H9 (cell line): ENCODE data around the gene HIVEP1. TPM values are rescaled to one million over a fixed set of nuclear protein-coding genes. Genes with fewer than 3 reads are reported as not detected.
"Not testable (repeated sequence)": the region's sequence is repeated elsewhere in the genome, so short reads cannot be mapped to it uniquely, and the experiment has no call there.

Experiments used
- DNase-seq: peaks from one replicate; pipeline ENCODE4 v3.0.0-alpha.2; 2017
- H2AFZ ChIP-seq: one replicate; pipeline ENCODE4 v1.6.1; 2013; ENCODE audit warnings: mild to moderate bottlenecking, low read length, control low read depth, moderate library complexity
- H2AK5ac ChIP-seq: 2 replicates; pipeline ENCODE4 v1.6.1; 2013; ENCODE audit warnings: low read length, control low read depth, mixed read lengths; ENCODE audit not compliant: insufficient read length
- H2BK120ac ChIP-seq: one replicate; pipeline ENCODE4 v1.6.1; 2013; ENCODE audit warnings: low read depth, mild to moderate bottlenecking, low read length, control low read depth, inconsistent platforms; ENCODE audit not compliant: poor library complexity, severe bottlenecking
- H2BK12ac ChIP-seq: 2 replicates; pipeline ENCODE4 v1.6.1; 2013; ENCODE audit warnings: low read length, control low read depth, mixed read lengths, low read depth; ENCODE audit not compliant: insufficient read length
- H2BK15ac ChIP-seq: 2 replicates; pipeline ENCODE4 v1.6.1; 2013; ENCODE audit warnings: low read depth, low read length, control low read depth
- H2BK20ac ChIP-seq: one replicate; pipeline ENCODE4 v1.6.1; 2013; ENCODE audit warnings: low read depth, mild to moderate bottlenecking, low read length, control low read depth, inconsistent platforms; ENCODE audit not compliant: poor library complexity, severe bottlenecking
- H2BK5ac ChIP-seq: 2 replicates; pipeline ENCODE4 v1.6.1; 2013; ENCODE audit warnings: low read length, control low read depth, mixed read lengths; ENCODE audit not compliant: insufficient read length
- H3K14ac ChIP-seq: 2 replicates; pipeline ENCODE4 v1.6.1; 2013; ENCODE audit warnings: low read length, control low read depth; ENCODE audit not compliant: insufficient read depth
- H3K18ac ChIP-seq: 2 replicates; pipeline ENCODE4 v1.6.1; 2013; ENCODE audit warnings: low read depth, mild to moderate bottlenecking, mixed read lengths, low read length, control low read depth; ENCODE audit not compliant: insufficient read length
- H3K23ac ChIP-seq: 2 replicates; pipeline ENCODE4 v1.6.1; 2013; ENCODE audit warnings: low read length, control low read depth, mixed read lengths, low read depth; ENCODE audit not compliant: insufficient read length
- H3K23me2 ChIP-seq: 2 replicates; pipeline ENCODE4 v1.6.1; 2013; ENCODE audit warnings: low read depth, mild to moderate bottlenecking, mixed read lengths, low read length, control low read depth; ENCODE audit not compliant: insufficient read length, poor library complexity, severe bottlenecking
- H3K27ac ChIP-seq: 2 replicates; pipeline ENCODE4 v1.5.1; 2013; ENCODE audit warnings: low read length, control low read depth, mixed read lengths, low read depth; ENCODE audit not compliant: insufficient read length
- H3K27me3 ChIP-seq: 2 replicates; pipeline ENCODE4 v1.6.1; 2013; ENCODE audit warnings: low read length, control low read depth, inconsistent platforms; ENCODE audit not compliant: insufficient read depth
- H3K4ac ChIP-seq: 2 replicates; pipeline ENCODE4 v1.6.1; 2013; ENCODE audit warnings: low read depth, mild to moderate bottlenecking, control low read depth, inconsistent platforms, low read length, moderate library complexity
- H3K4me1 ChIP-seq: 2 replicates; pipeline ENCODE4 v1.6.1; 2013; ENCODE audit warnings: low read length, control low read depth, inconsistent platforms; ENCODE audit not compliant: insufficient read depth
- H3K4me2 ChIP-seq: 2 replicates; pipeline ENCODE4 v1.6.1; 2013; ENCODE audit warnings: low read length, control low read depth, mixed read lengths; ENCODE audit not compliant: insufficient read length, insufficient read depth
- H3K56ac ChIP-seq: 2 replicates; pipeline ENCODE4 v1.6.1; 2013; ENCODE audit warnings: low read depth, mild to moderate bottlenecking, mixed read lengths, low read length, control low read depth; ENCODE audit not compliant: insufficient read length
- H3K79me1 ChIP-seq: 2 replicates; pipeline ENCODE4 v1.6.1; 2013; ENCODE audit warnings: low read depth, mild to moderate bottlenecking, moderate library complexity, low read length, control low read depth, inconsistent platforms; ENCODE audit not compliant: insufficient read depth, poor library complexity, severe bottlenecking
- H3K79me2 ChIP-seq: 2 replicates; pipeline ENCODE4 v1.6.1; 2013; ENCODE audit warnings: low read length, control low read depth, inconsistent platforms; ENCODE audit not compliant: insufficient read depth
- H3K9ac ChIP-seq: 2 replicates; pipeline ENCODE4 v1.6.1; 2013; ENCODE audit warnings: low read length, control low read depth, mixed read lengths; ENCODE audit not compliant: insufficient read length; ENCODE audit errors: extremely low read depth
- H3K9me3 ChIP-seq: one replicate; pipeline ENCODE4 v1.6.1; 2013; ENCODE audit warnings: low read depth, low read length, inconsistent platforms; ENCODE audit not compliant: control insufficient read depth
- H3T11ph ChIP-seq: one replicate; pipeline ENCODE4 v1.6.1; 2013; ENCODE audit warnings: mild to moderate bottlenecking, low read length, control low read depth, inconsistent platforms
- H4K20me1 ChIP-seq: one replicate; pipeline ENCODE4 v1.6.1; 2013; ENCODE audit not compliant: control insufficient read depth, insufficient read length, insufficient read depth
- H4K5ac ChIP-seq: 2 replicates; pipeline ENCODE4 v1.6.1; 2013; ENCODE audit warnings: low read depth, mild to moderate bottlenecking, mixed read lengths, low read length, control low read depth; ENCODE audit not compliant: insufficient read length
- H4K8ac ChIP-seq: replicated peaks from 2 replicates; pipeline ENCODE4 v1.6.1; 2013; ENCODE audit warnings: low read length, control low read depth, mixed read lengths, low read depth; ENCODE audit not compliant: insufficient read length
- H4K91ac ChIP-seq: 2 replicates; pipeline ENCODE4 v1.6.1; 2013; ENCODE audit warnings: low read depth, mild to moderate bottlenecking, moderate library complexity, mixed read lengths, low read length, control low read depth; ENCODE audit not compliant: insufficient read length
- H3K27ac Mint-ChIP-seq, 3 experiments: 2 replicates in 2 of 3; 3 replicates in 1 of 3; pipeline ENCODE4 v1.8.0; 2020 to 2021; ENCODE audit warnings: mixed read lengths in 3 of 3, mild to moderate bottlenecking in 1 of 3, moderate library complexity in 1 of 3
- H3K27me3 Mint-ChIP-seq: 2 replicates; pipeline ENCODE4 v1.8.0; 2021; ENCODE audit warnings: low read depth, mild to moderate bottlenecking, moderate library complexity, mixed read lengths
- H3K36me3 Mint-ChIP-seq, 3 experiments: 2 replicates in 2 of 3; 3 replicates in 1 of 3; pipeline ENCODE4 v1.8.0; 2020 to 2021; ENCODE audit warnings: low read depth in 3 of 3, mixed read lengths in 3 of 3; ENCODE audit not compliant: insufficient read depth in 1 of 3
- H3K4me1 Mint-ChIP-seq, 2 experiments: 2 replicates each; pipeline ENCODE4 v1.8.0; 2020; ENCODE audit warnings: mixed read lengths in 2 of 2
- H3K4me3 Mint-ChIP-seq, 2 experiments: 2 replicates in 1 of 2; 3 replicates in 1 of 2; pipeline ENCODE4 v1.8.0; 2020 to 2021; ENCODE audit warnings: mild to moderate bottlenecking in 2 of 2, mixed read lengths in 2 of 2, moderate library complexity in 1 of 2
- H3K9me3 Mint-ChIP-seq, 2 experiments: 2 replicates in 1 of 2; 3 replicates in 1 of 2; pipeline ENCODE4 v1.8.0; 2020; ENCODE audit warnings: mild to moderate bottlenecking in 2 of 2, mixed read lengths in 2 of 2, moderate library complexity in 1 of 2
- CTCF ChIP-seq: fragments of 200-600 bp; sonication (generic); conservative IDR thresholded peaks from 3 replicates; pipeline ENCODE4 v1.8.0; 2021; ENCODE audit warnings: antibody characterized with exemption, mild to moderate bottlenecking
- WGBS: extraction: QIAGEN DNeasy Blood & Tissue Kit; methylation state at CpG from one replicate; pipeline ENCODE4 v1.1.7; 2013; ENCODE audit warnings: missing lambda C conversion rate, low lambda C conversion rate, mixed read lengths; ENCODE audit not compliant: insufficient read length; ENCODE audit errors: extremely low coverage; 5-methylcytosine and 5-hydroxymethylcytosine counted together
- total RNA-seq: library from RNA; stranded (reverse); gene quantifications from 2 replicates; pipeline ENCODE4 v1.2.1, GENCODE V29; 2021

HIVEP1 gene
- total RNA-seq, 1 experiment from 2014 or later, result 44.2 TPM

GRCh38 chr6:12105271-12105670 is 93.2 kb downstream of the HIVEP1 start:
- Histone ChIP-seq H4K8ac (no peak overlapping the region), H3K4ac (no peak overlapping the region), H4K5ac (no peak overlapping the region), H2BK20ac (no peak overlapping the region), H2BK15ac (no peak overlapping the region), H3K4me1 (no peaks in the 10 kb centered on the region), H3K79me1 (no peaks in the 10 kb centered on the region), H3K79me2 (no peaks in the 10 kb centered on the region), H4K91ac (no peak overlapping the region), H3K23me2 (no peaks in the 10 kb centered on the region), H3K18ac (no peak overlapping the region), H3K9me3 (no peaks in the 10 kb centered on the region), H3K4me2 (no peak overlapping the region), H4K20me1 (no peaks in the 10 kb centered on the region), H2AFZ (no peak overlapping the region), H3K9ac (no peak overlapping the region), H2BK5ac (no peak overlapping the region), H2BK12ac (no peak overlapping the region), H3K23ac (no peak overlapping the region), H3K14ac (no peak overlapping the region), H3K27ac (no peak overlapping the region), H3T11ph (no peak overlapping the region), H3K27me3 (no peaks in the 10 kb centered on the region), H2BK120ac (no peak overlapping the region), H2AK5ac (no peak overlapping the region), H3K56ac (no peak overlapping the region)
- Mint-ChIP-seq H3K9me3 (peaks cover 2 to 3% of the 10 kb centered on the region in 2 experiments; a peak in 3 of 5 replicates), H3K36me3 (peaks cover 24 to 28% (median 24%) of the 10 kb centered on the region in 3 experiments), H3K4me3 (no peak overlapping the region), H3K27ac (no peak overlapping the region), H3K4me1 (peaks cover under 1% of the 10 kb centered on the region in 2 experiments; a peak in 2 of 4 replicates), H3K27me3 (no peaks in the 10 kb centered on the region)
- TF ChIP-seq CTCF, result no peak
- DNase-seq, result no peak
- WGBS, result no CpG with 5 or more reads among the region's 2 CpGs

- H3K79me1 ChIP-seq, H3K4me1 ChIP-seq, H2AFZ ChIP-seq, H2BK15ac ChIP-seq, H2BK120ac ChIP-seq, H4K20me1 ChIP-seq, H3K9ac ChIP-seq, H3K4me2 ChIP-seq, H3K4ac ChIP-seq, H3K9me3 Mint-ChIP-seq, H3K23me2 ChIP-seq, H2BK12ac ChIP-seq, DNase-seq, H2BK5ac ChIP-seq, H3K9me3 ChIP-seq, H3K27ac ChIP-seq, H3K79me2 ChIP-seq, H3K56ac ChIP-seq, H4K5ac ChIP-seq, H3K27me3 Mint-ChIP-seq, H3K14ac ChIP-seq, H3K4me3 Mint-ChIP-seq, H3K18ac ChIP-seq, H3K23ac ChIP-seq, H3K27me3 ChIP-seq, H3T11ph ChIP-seq, H2AK5ac ChIP-seq, H3K27ac Mint-ChIP-seq, H4K91ac ChIP-seq, H2BK20ac ChIP-seq, H4K8ac ChIP-seq: not testable (repeated sequence)
- Mint-ChIP-seq H3K36me3 (peaks cover 24 to 34% (median 31%) of the 10 kb centered on the region in 3 experiments), H3K4me1 (peaks cover 25% of the 10 kb centered on the region in 2 experiments)
- no CpG with 5 or more reads among the region's 33 CpGs for WGBS
These were observed 96.3 kb downstream of the HIVEP1 start for GRCh38 chr6:12108376-12108775.
